HEK293T (cell line): ENCODE results near the gene BANK1.

Experiments used
- ARNT ChIP-seq: fragments of 450-650 bp; IDR thresholded peaks from 2 replicates; pipeline ENCODE4 v1.6.1; 2017; ENCODE audit warnings: mild to moderate bottlenecking
- FOXK2 ChIP-seq: fragments of 450-650 bp; IDR thresholded peaks from 2 replicates; pipeline ENCODE4 v1.6.1; 2016; ENCODE audit warnings: mild to moderate bottlenecking
- HDGF ChIP-seq: fragments of 450-650 bp; IDR thresholded peaks from 2 replicates; pipeline ENCODE4 v1.6.1; 2017; ENCODE audit warnings: antibody characterized with exemption, borderline replicate concordance
- LEF1 ChIP-seq: fragments of 450-650 bp; IDR thresholded peaks from 2 replicates; pipeline ENCODE4 v1.6.1; 2017; ENCODE audit warnings: mild to moderate bottlenecking, borderline replicate concordance
- NFRKB ChIP-seq: fragments of 450-650 bp; IDR thresholded peaks from 2 replicates; pipeline ENCODE4 v1.6.1; 2016; ENCODE audit warnings: mild to moderate bottlenecking, moderate library complexity
- SP1 ChIP-seq: fragments of 450-650 bp; IDR thresholded peaks from 2 replicates; pipeline ENCODE4 v1.6.1; 2017
- SUZ12 ChIP-seq: fragments of 450-650 bp; IDR thresholded peaks from 2 replicates; pipeline ENCODE4 v1.6.1; 2016; ENCODE audit warnings: mild to moderate bottlenecking

GRCh38 chr4:101818362-101818761 is 27.8 kb downstream of the BANK1 start:
- no peak for TF ChIP-seq SP1
- no peak for TF ChIP-seq LEF1
- no peak for TF ChIP-seq SUZ12
- no peak for TF ChIP-seq HDGF
- TF ChIP-seq FOXK2: no peak
- TF ChIP-seq ARNT: no peak
- no peak for TF ChIP-seq NFRKB
